ENCODE results near the gene UBE2V1.
"Not testable (repeated sequence)": the region's sequence is repeated elsewhere in the genome, so short reads cannot be mapped to it uniquely, and the experiment has no call there.

The UBE2V1 gene

DNA sequence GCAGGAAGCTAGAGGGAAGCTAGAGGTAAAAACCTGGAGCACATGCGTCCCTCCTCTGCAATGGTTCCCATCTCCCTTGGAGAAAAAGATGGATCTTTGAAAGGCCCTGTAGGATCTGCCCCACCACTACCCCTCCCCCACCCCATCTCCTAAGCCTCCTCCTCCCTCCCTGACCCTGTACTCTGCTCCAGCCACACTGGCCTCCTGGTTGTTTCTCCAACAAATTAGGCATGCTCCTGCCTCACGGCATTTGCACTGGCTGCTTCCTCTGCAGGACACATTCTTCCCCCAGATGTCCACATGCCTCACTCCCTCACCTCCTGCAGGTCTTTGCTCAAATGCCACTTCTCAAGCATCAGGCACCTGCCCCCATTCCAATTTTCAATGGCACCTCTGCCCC, 45.5 kb downstream of the UBE2V1 start:
- no peak overlapping the region for H3K4me3 ChIP-seq (ENCODE audit: control insufficient read depth in 1 of 7, extremely low read depth in 1 of 7, insufficient read depth in 4 of 7, low read depth in 2 of 7, low read length in 6 of 7)
- H3K36me3 ChIP-seq (ENCODE audit: control insufficient read depth in 4 of 4, insufficient read depth in 4 of 4, low read length in 3 of 4): no peaks in the 10 kb centered on the region
- WGBS (ENCODE audit: insufficient coverage): 100% methylated on average over 2 of the region's 2 CpGs
- H3K4me1 ChIP-seq (ENCODE audit: control extremely low read depth in 1 of 4, control insufficient read depth in 4 of 4, insufficient read depth in 4 of 4, low read length in 3 of 4): peaks cover 0 to 8% (median 3%) of the 10 kb centered on the region in 4 experiments
- CTCF ChIA-PET: interaction anchor here (14.9 kb wide), 1 partner anchor 89 kb away, joined by 314 read pairs; the partner anchor contains the start of gene SNAI1
- no peak for DNase-seq
- no peak overlapping the region for H3K27ac ChIP-seq (ENCODE audit: insufficient read depth in 1 of 2, low read depth in 1 of 2, low read length in 2 of 2, poor library complexity in 1 of 2, severe bottlenecking in 2 of 2)
- no peaks in the 10 kb centered on the region for H3K9me3 ChIP-seq (ENCODE audit: control extremely low read depth in 1 of 5, control insufficient read depth in 4 of 5, insufficient read depth in 2 of 5, low read depth in 1 of 5, low read length in 4 of 5)
- POLR2A ChIA-PET: interaction anchor here (3.2 kb wide), 1 partner anchor 85 kb away, joined by 11 read pairs; the partner anchor contains the start of gene SNAI1
- H3K27me3 ChIP-seq (replicated peaks in 2 of 5; ENCODE audit: control insufficient read depth in 4 of 5, insufficient read depth in 5 of 5, low read length in 4 of 5): no peaks in the 10 kb centered on the region

DNA sequence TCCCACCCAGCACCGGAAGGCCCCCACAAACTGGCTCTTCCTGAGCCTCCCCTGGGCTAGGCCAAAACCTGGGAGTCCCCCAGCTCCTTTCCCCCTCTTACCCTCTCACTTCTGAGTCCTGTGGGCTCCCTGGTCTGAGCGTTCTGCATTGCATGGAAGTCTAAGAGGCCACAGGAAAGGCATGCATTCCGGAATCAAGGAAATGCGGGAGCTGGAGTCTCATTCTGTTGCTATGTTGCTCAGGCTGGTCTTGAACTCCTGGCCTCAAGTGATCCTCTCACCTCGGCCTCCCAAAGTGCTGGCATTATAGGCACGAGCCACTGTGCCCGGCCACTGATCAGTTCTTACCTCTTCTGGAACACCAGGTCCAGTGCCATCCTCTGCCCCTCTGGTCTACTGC, 45.9 kb downstream of the UBE2V1 start:
- 92% methylated on average over 6 of the region's 7 CpGs for WGBS (ENCODE audit: insufficient coverage)
- no peak for DNase-seq
- ChIA-PET POLR2A (no interaction called here), CTCF (interaction anchor here (14.9 kb wide), 1 partner anchor 88 kb away, joined by 314 read pairs; the partner anchor contains the start of gene SNAI1)
- no peaks in the 10 kb centered on the region for H3K36me3 ChIP-seq (ENCODE audit: control insufficient read depth in 4 of 4, insufficient read depth in 4 of 4, low read length in 3 of 4)
- H3K27me3 ChIP-seq (replicated peaks in 2 of 5; ENCODE audit: control insufficient read depth in 4 of 5, insufficient read depth in 5 of 5, low read length in 4 of 5): no peaks in the 10 kb centered on the region
- no peak overlapping the region for H3K27ac ChIP-seq (ENCODE audit: insufficient read depth in 1 of 2, low read depth in 1 of 2, low read length in 2 of 2, poor library complexity in 1 of 2, severe bottlenecking in 2 of 2)
- peaks cover 0 to 8% (median 3%) of the 10 kb centered on the region in 4 experiments for H3K4me1 ChIP-seq (ENCODE audit: control extremely low read depth in 1 of 4, control insufficient read depth in 4 of 4, insufficient read depth in 4 of 4, low read length in 3 of 4)
- no peak overlapping the region for H3K4me3 ChIP-seq (ENCODE audit: control insufficient read depth in 1 of 7, extremely low read depth in 1 of 7, insufficient read depth in 4 of 7, low read depth in 2 of 7, low read length in 6 of 7)
- H3K9me3 ChIP-seq (ENCODE audit: control extremely low read depth in 1 of 5, control insufficient read depth in 4 of 5, insufficient read depth in 2 of 5, low read depth in 1 of 5, low read length in 4 of 5): no peaks in the 10 kb centered on the region

DNA sequence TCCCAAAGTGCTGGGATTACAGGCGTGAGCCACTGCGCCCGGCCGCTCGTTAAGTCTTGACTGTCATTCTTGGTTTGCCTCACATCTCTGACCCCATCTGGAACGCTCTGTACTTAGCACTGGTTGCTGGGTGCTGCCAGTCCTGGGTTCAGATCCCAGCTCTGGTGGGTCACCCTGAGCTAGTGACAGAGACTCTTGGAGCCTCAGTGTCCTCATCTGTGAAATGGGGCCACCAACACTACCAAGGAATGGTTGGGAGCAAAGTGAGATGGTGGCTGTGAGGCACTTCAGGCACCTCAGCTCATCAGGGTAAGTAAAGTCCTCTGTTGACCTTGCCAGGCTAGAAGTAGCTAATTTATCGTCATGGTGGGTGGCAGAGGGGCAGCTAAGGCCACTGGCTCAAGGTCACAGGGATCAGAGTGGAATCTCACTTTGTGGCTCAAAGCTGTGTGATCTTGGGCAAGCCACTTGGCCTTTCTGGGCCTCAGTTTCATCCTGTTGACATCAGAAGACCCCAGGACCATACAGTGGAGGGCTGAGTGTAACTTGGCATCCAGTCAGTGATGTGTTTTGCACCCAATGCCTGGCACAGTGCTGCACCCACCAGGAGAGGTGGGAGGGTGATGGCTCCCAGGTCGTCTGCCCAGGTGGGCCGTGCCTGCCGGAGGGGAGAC, 46.7 kb downstream of the UBE2V1 start:
- H3K4me3 ChIP-seq (ENCODE audit: control insufficient read depth in 1 of 7, extremely low read depth in 1 of 7, insufficient read depth in 4 of 7, low read depth in 2 of 7, low read length in 6 of 7): no peak overlapping the region

DNA sequence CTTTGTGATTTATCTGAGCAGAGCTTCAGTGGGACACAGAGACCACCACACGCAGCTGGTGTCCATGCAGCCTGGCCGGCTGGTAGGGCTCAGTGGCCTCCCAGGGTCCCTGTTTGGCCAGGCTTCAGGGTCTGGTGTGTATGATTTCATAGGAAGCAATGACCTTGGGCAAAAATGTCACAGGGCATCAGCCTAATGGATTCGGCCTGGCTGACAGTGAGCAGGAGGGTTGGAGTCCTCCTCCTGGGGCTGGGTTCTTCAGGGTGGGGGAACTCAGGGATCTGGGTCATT, 47.7 kb downstream of the UBE2V1 start:
- Histone ChIP-seq H3K36me3 (ENCODE audit: control insufficient read depth in 4 of 4, insufficient read depth in 4 of 4, low read length in 3 of 4) (no peaks in the 10 kb centered on the region), H3K4me3 (ENCODE audit: control insufficient read depth in 1 of 7, extremely low read depth in 1 of 7, insufficient read depth in 4 of 7, low read depth in 2 of 7, low read length in 6 of 7) (no peak overlapping the region), H3K27me3 (replicated peaks in 2 of 5; ENCODE audit: control insufficient read depth in 4 of 5, insufficient read depth in 5 of 5, low read length in 4 of 5) (no peaks in the 10 kb centered on the region), H3K27ac (ENCODE audit: insufficient read depth in 1 of 2, low read depth in 1 of 2, low read length in 2 of 2, poor library complexity in 1 of 2, severe bottlenecking in 2 of 2) (no peak overlapping the region), H3K9me3 (ENCODE audit: control extremely low read depth in 1 of 5, control insufficient read depth in 4 of 5, insufficient read depth in 2 of 5, low read depth in 1 of 5, low read length in 4 of 5) (no peaks in the 10 kb centered on the region), H3K4me1 (ENCODE audit: control extremely low read depth in 1 of 4, control insufficient read depth in 4 of 4, insufficient read depth in 4 of 4, low read length in 3 of 4) (no peaks in the 10 kb centered on the region)
- ChIA-PET CTCF (interaction anchor here (1.4 to 14.9 kb wide), 2 partner anchors 76 to 86 kb away, joined by 4 to 314 read pairs; partner anchors contain the start of gene SNAI1), POLR2A (no interaction called here)
- WGBS (ENCODE audit: insufficient coverage): 100% methylated on average over 3 of the region's 3 CpGs
- DNase-seq: no peak

More for the DNA sequence above, 46.7 kb downstream of the UBE2V1 start:
- H3K4me1 ChIP-seq (ENCODE audit: control extremely low read depth in 1 of 4, control insufficient read depth in 4 of 4, insufficient read depth in 4 of 4, low read length in 3 of 4): peaks cover 0 to 4% (median 2%) of the 10 kb centered on the region in 4 experiments
- H3K27ac ChIP-seq (ENCODE audit: insufficient read depth in 1 of 2, low read depth in 1 of 2, low read length in 2 of 2, poor library complexity in 1 of 2, severe bottlenecking in 2 of 2): no peak overlapping the region
- H3K27me3 ChIP-seq (replicated peaks in 2 of 5; ENCODE audit: control insufficient read depth in 4 of 5, insufficient read depth in 5 of 5, low read length in 4 of 5): no peaks in the 10 kb centered on the region
- no peak for DNase-seq
- H3K36me3 ChIP-seq (ENCODE audit: control insufficient read depth in 4 of 4, insufficient read depth in 4 of 4, low read length in 3 of 4): no peaks in the 10 kb centered on the region
- CTCF ChIA-PET: interaction anchor here (0.8 to 14.9 kb wide), 3 partner anchors 67 to 87 kb away, joined by 3 to 314 read pairs (median 4); partner anchors contain the start of gene SNAI1
- POLR2A ChIA-PET: no interaction called here
- WGBS (ENCODE audit: insufficient coverage): 100% methylated on average over 10 of the region's 10 CpGs
- H3K9me3 ChIP-seq (ENCODE audit: control extremely low read depth in 1 of 5, control insufficient read depth in 4 of 5, insufficient read depth in 2 of 5, low read depth in 1 of 5, low read length in 4 of 5): no peaks in the 10 kb centered on the region

DNA sequence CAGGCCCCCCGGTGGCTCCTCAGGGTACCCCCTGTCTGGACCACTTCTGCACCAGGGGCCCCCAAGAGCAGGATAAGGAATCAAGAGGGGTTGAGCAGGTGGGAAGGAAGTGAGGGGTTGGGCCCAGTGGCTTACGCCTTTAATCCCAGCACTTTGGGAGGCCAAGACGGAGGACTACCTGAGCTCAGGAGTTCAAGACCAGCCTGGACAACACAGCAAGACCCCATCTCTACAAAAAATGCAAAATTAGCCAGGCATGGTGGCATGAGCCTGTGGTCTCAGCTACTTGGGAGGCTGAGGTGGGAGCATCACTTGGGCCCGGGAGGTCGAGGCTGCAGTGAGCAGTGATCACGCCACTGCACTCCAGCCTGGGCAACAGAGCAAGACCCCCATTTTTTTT, 49.2 kb downstream of the UBE2V1 start:
- H3K4me1 ChIP-seq (ENCODE audit: control extremely low read depth in 1 of 4, control insufficient read depth in 4 of 4, insufficient read depth in 4 of 4, low read length in 3 of 4); H3K4me3 ChIP-seq (ENCODE audit: control insufficient read depth in 1 of 7, extremely low read depth in 1 of 7, insufficient read depth in 4 of 7, low read depth in 2 of 7, low read length in 6 of 7); POLR2A ChIA-PET; H3K9me3 ChIP-seq (ENCODE audit: control extremely low read depth in 1 of 5, control insufficient read depth in 4 of 5, insufficient read depth in 2 of 5, low read depth in 1 of 5, low read length in 4 of 5); DNase-seq; H3K27ac ChIP-seq (ENCODE audit: insufficient read depth in 1 of 2, low read depth in 1 of 2, low read length in 2 of 2, poor library complexity in 1 of 2, severe bottlenecking in 2 of 2); H3K27me3 ChIP-seq (replicated peaks in 2 of 5; ENCODE audit: control insufficient read depth in 4 of 5, insufficient read depth in 5 of 5, low read length in 4 of 5); H3K36me3 ChIP-seq (ENCODE audit: control insufficient read depth in 4 of 4, insufficient read depth in 4 of 4, low read length in 3 of 4): not testable (repeated sequence)
- CTCF ChIA-PET: interaction anchor here (1.1 to 14.9 kb wide), 3 partner anchors 16 to 85 kb away, joined by 3 to 314 read pairs (median 3); partner anchors contain the start of gene SNAI1
- 97% methylated on average over 6 of the region's 6 CpGs for WGBS (ENCODE audit: insufficient coverage)

DNA sequence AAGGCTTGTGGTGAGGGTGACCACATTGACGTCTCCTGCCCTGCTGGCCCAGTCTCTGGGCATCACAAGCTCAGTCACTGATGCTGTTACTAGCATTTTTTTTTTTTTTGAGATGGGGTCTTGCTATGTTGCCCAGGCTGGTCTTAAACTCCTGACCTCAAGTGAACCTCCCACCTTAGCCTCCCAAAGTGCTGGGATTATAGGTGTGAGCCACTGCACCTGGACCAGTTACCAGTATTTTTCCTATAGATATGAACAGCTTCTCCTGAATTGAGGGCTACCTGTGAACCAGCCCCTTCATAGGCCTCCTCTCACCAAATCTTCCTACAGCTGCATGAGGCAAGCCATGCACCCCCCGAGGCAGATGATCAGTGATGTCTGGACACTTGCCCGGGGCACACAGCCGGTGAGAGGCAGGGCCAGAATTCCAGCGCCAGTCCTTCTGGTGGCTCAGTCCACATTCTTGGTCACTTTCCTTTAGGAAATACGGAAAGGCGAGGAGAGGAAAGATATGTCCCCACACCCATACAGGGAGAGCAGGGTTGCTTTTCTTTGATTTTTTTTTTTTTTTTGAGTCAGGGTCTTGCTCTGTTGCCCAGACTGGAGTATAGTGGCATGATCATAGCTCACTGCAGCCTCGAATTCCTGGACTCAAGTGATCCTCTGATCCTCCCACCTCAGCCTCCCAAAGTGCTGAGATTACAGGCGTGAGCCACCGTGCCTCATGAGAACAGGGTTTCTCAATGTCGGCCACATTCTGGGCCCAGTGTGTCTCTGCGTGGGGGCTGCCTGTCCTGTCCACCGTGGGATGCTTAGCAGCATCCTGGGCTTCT, 50.7 kb downstream of the UBE2V1 start:
- no peaks in the 10 kb centered on the region for H3K27me3 ChIP-seq (replicated peaks in 2 of 5; ENCODE audit: control insufficient read depth in 4 of 5, insufficient read depth in 5 of 5, low read length in 4 of 5)
- no peak for DNase-seq
- H3K9me3 ChIP-seq (ENCODE audit: control extremely low read depth in 1 of 5, control insufficient read depth in 4 of 5, insufficient read depth in 2 of 5, low read depth in 1 of 5, low read length in 4 of 5): no peaks in the 10 kb centered on the region
- H3K4me1 ChIP-seq (ENCODE audit: control extremely low read depth in 1 of 4, control insufficient read depth in 4 of 4, insufficient read depth in 4 of 4, low read length in 3 of 4): peaks cover 0 to 9% (median 4%) of the 10 kb centered on the region in 4 experiments
- no peak overlapping the region for H3K4me3 ChIP-seq (ENCODE audit: control insufficient read depth in 1 of 7, extremely low read depth in 1 of 7, insufficient read depth in 4 of 7, low read depth in 2 of 7, low read length in 6 of 7)
- POLR2A ChIA-PET: interaction anchor here (0.6 to 0.7 kb wide), 2 partner anchors 91 to 189 kb away, joined by 4 to 5 read pairs; no protein-coding TSS in a partner anchor
- H3K27ac ChIP-seq (ENCODE audit: insufficient read depth in 1 of 2, low read depth in 1 of 2, low read length in 2 of 2, poor library complexity in 1 of 2, severe bottlenecking in 2 of 2): no peak overlapping the region
- no peaks in the 10 kb centered on the region for H3K36me3 ChIP-seq (ENCODE audit: control insufficient read depth in 4 of 4, insufficient read depth in 4 of 4, low read length in 3 of 4)
- 95% methylated on average over 10 of the region's 13 CpGs for WGBS (ENCODE audit: insufficient coverage)
- CTCF ChIA-PET: interaction anchor here (1.7 to 14.9 kb wide), 4 partner anchors 9 to 83 kb away, joined by 4 to 314 read pairs (median 26); partner anchors contain the start of gene SNAI1

Data from common myeloid progenitor, CD34-positive (primary cell).